OCI-M1 (cell line): Measurements from ENCODE around the gene DNAL4.

Experiments used
- DNase-seq: peaks from one replicate; lab custom pipeline; 2025; lab: John Stamatoyannopoulos, UW

The DNAL4 gene

DNA sequence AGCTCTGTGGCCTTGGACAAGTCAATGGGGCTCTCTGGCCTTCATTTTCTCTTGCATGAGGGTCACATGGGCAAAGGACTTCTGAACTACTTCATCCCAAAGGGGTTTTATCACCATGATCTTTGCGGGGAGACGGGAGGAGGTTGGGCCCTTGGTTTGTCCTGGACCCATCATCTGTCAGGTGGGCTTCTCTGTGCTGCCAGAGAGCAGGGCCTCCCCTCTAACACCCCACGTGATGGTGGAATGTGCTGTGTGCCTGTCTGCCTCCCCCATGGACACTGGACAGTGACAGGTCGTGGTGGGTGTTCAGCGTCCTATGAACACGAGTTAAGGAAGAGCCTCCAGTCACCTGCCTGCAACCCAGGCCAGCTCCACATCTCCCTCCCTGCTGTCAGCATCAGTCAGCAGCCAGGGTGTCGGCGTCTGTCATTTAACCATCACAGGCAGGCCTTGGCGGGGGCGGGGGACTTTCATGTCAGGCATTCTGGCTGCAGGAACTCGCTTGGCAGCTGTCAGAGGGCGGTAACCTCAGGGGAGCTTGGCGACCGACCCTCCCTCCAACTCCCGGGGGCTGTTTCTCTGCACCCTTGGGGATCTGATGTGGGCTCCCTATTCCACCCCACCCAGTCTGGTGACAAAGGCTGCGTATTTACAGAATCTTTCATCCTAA lies 35.5 kb downstream of the DNAL4 start:
- DNase-seq, result no peak

GRCh38 chr22:38757464-38757757 lies 36.5 kb downstream of the DNAL4 start:
- DNase-seq, result no peak

DNA sequence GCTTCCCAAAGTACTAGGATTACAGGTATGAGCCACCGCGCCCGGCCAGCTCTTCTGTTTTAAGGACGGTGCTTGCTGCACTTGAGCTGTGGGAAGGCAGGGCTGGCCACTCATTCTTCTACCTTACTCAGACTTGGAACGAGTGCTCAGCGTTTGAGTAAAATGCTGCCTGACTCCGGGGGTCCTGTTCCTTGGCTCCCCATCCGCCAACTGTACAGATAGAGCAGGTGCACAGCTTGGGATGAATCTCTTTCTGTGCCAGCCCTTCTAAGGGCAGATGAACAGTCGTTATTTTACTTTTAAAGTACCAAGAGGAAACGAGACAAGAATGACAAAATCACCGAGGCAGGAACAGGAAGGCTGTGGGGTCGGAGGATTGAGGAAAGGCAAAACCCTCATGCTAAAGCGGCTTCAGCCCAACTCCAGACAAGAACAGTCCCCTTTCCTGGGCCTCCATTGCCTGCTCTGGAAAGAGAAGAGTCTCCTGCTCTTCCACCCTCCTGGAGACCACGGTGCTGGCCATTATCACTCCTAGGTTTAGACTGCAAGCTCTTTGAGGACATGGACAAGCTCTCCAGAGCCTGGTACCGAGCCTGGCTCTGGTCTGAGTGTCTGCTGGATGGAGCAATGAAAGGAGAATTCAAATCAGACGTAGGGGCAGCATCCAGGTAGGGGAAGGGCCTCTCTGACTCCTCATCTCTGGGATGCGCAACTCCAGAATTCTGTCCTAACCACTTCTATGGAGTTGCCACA lies 37.1 kb downstream of the DNAL4 start:
- DNase-seq, result no peak

DNA sequence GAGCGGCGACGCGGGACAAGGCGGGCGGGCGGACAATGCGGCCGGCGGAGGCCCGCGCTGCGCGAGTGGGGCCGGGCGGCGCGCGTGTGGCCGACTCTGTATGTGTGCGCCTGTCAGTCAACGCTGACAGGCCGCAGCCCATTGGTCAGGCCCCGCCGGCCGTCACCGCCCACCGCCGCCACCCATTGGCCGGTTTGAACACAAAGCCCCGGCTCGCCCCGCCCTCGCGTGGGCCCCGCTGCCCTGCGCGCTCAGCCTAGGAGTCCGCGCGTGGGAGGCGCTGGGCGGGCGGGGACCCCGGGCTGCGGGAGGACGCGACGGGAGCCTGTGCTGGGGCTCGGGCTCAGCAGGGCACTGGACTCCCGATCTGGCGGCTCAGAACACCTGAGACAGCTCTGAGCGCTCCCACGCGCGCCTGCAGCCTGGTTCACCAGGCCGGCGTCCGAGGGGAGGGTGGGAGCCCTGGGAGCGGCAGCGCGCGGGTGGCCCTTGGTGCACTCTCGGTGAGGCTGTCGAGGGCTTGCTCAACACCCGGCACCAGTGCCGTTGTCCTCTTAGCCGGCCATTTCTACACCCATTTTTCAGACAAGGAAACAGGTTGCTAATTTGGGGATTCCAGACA lies 37.9 kb downstream of the DNAL4 start, which contains the start of gene SUN2:
Gene SUN2, minus strand, starts transcription at position 88 of the 622 bp plus-strand sequence. CDS start 3,370 bp downstream, outside the sequence.
- DNase-seq, result peak; percentile 91

- peak; percentile 78 for DNase-seq
Measured at GRCh38 chr22:38755155-38755910, 38.6 kb downstream of the DNAL4 start.

DNA sequence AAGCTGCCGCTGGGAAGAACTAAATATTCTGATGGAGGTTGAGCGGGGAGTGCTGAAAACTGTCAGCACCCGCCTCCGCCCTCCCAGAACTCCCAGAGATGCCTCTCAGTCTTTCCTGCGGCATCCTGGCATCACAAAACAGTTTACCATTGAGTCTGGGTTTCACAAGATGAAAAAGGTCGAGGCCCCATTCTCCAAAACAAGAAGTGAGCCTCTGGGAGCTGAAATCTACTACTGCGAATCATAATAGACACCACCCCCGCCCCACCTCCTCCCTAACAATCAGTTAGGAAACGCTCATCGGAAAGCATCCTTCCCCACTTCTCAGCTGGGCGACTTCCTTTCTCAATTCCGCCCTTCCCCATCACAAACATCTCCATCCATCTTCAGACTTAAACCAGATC lies 39.2 kb downstream of the DNAL4 start:
- DNase-seq, result peak; percentile 41

DNA sequence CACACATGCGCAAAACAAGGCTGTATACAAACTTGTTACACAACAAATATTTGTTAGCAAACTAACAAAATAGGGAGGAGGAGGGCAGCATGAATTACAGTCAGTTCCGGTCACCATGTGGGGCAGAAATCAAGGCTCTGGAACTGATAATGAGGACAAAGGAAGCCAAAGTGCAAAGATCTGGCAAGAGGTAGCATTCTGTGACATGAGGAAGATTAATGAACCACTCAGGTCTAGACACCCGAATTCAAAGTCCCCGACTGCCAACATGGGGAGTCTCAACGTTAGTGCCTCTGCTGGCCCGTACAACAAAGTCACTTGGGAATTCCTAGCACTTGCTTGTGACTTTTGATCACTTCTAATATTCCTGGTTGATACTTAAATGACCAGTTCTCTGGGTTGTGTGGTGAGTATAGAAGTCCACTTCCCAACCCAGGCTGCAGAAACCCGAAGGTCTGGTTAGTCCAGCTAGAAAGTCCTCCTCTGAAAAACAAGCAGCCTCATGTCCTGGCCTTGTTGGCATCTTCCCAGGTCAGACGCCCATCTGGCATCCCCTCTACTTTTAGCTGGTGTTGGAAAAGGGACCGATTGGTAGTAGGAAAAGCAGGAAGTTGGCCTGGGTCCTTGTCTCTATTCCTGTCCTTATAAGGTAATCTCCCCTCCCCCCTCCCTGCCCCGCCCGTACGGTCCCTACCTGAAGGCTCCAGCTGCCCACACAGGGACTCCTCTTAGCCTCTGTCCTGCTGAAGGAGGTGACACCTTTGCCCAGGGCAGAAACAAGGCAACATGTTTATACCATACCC lies 39.8 kb downstream of the DNAL4 start:
- no peak for DNase-seq

DNA sequence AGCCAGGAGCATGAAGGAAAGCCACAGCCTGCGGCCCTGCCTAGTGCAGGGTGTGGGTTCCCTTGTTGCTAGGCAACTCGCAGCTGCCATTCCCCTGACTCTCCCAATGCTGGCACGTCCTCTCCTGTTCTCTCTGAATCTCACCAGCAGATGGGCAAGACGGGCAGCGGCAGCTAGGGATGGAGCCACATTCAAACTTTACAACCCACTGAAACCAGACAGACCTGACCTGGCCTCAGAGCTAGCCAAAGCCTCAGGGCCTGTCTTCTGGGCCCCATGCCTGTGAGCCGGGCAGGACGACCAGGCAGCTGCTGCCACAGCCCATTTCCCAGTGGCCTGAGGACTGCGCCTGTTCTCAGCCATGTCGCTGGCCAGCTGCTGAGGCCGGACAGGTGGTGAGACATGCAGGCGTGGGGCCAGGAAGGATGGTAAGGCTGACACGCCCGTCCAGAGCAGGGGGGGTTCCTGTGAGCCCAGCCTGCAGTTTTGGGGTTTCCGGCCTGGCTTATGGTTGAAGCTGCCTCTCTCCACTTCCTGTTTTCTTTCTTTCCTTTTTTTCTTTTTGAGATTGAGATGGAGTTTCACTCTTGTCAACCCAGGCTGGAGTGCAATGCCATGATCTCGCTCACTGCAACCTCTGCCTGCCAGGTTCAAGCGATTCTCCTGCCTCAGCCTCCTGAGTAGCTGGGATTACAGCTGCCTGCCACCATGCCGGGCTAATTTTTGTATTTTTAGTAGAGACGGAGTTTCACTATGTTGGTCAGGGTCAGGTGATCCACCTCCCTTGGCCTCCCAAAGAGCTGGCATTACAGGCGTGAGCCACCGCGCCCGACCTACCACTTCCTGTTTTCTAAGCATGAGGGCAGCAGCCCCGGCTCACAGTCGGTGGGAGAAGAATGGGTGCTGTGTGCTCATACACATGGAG lies 42.3 kb downstream of the DNAL4 start:
- DNase-seq, result no peak

DNA sequence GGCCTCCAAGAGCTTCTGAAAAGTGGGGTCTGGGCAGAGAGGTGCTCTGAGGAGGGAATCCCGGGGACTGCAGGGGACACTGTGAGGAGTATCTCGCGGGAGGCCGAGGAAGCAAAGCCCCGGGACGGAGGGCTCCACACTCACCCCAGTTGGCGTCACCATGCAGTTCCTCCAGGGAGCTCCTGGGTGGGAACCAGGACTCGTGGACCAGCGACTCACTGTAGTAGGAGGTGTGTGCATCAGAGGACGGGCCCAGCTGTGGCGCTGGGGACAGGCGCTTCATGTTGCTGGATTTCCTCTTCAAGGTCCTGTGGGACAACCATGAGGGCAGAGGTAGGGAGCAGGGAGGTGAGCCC lies 42.9 kb downstream of the DNAL4 start:
- no peak for DNase-seq

DNA sequence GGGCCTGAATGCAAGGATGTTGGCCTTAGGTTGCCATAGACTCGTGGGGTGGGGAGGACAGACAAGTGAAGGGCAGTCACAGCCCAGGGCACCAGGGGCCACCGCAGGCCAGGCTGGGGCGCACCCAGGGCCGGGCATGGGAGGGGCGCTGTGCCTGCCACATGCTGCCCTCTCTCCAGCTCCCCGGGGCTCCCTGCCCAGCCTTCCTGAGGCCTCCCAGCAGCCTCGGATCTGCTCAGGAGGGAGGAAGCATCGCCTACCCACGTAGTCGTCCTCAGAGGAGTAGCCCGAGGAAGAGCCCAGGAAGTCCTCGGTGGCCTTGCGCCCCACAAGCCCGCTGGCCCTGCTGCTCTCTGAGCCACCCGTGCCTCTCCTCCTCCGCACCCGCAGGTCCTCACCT lies 43.3 kb downstream of the DNAL4 start:
- no peak for DNase-seq

DNA sequence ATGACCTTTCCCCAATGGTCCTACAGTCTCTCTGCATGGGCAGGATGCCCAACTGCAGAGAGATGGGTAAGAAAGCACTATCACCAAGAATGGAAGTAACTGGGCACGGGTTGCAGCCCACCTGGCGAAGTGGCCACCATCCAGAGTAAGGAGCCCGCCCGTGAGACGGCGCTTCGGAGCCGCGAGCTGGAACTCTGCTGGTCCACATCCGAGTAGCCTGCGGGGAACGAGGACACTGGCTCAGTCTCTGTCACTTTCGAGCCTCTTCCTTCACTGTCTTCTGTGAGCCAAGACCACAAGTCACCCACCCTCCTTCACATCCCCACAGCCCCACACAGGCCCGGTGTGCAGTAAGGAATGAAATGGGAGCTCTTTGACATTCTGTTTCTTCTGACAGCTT lies 43.8 kb downstream of the DNAL4 start:
- DNase-seq, result no peak

DNA sequence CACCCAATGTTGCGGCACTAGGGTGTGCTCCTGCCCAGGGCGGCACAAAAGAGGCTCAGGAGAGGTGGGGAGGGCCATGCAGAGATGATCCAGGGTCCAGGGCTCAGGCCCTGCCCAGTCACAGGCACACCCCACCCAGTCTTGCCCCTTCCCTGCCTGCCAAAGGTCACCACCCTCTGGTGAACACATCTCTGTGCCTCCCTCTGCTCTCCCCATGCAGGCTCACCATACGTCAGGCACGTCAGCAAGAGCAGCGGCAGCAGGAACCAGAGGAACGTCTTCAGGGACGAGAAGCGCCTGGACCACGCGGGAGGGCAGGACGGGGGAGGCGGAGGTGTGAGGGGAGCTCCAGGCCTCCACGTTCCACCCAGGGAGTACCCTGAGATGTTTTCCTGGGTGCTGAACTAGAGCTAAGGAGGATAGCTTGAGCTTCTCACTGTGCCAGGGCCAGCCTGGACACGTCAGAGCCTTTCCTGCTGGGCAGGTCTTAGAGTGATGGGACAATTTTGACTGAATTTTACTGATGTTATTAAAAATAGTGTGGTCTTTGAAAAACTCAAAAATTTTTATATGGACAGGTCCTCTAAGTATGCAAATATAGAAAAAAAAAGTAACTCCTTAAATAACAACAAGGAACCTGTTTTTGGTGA lies 45.3 kb downstream of the DNAL4 start:
- no peak for DNase-seq

- DNase-seq, result no peak
Measured at GRCh38 chr22:38745676-38746460, 48.1 kb downstream of the DNAL4 start.

DNA sequence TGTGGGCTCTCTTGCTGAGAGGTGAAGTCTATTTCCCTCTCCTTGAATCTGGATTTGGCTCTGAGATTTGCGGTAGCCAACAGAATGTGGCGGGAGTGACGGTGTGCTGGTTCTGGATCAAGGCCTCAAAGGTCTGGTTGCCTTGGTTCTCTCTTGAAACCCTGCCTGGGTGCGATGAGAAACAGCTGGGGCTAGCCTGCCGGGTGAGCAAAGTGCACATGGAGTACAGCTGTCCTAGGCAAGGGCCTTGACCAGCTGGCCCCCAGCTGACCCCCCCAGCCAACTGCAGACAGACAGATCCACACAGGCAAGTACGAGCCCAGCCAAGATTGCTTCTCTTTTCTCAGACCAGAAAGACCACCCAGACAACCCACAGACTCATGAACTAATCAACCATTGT lies 49.0 kb downstream of the DNAL4 start:
- no peak for DNase-seq

DNA sequence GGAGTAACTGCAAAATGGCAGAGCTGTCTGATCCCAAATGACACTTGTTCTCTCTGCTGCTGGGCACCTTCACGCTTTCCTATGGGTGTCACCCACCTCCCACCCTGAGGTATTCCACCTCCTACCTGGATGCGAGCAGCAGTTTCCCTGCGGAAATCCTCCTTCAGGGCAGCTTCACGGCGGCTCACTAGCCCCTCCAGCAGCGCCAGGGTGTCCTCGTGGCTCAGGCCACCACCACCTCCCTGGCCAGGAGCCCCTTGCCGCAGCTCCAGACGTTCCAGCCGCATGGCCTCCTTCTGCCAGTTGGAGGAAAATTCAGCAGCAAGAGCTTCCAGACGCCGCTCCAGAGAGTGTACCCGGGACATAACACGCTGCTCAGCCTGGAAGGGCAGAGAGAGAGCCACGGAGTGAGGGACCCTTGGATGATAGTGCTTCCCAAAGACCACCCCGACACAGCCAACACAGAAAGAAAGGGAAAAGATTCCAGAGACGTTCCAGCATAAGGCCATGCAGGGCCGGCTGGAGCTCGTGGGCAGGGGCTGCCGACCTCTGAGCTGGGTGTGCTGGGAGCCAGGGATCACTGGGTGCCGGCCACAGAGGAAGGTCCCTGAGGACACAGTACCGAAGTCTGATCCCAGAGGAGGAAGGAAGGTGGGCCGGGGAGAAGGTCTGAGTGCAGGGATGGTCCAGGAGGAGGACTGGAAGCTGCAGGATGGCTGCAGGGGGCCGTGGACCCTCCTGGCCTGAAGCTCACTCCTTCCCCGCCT lies 51.6 kb downstream of the DNAL4 start:
- no peak for DNase-seq

DNA sequence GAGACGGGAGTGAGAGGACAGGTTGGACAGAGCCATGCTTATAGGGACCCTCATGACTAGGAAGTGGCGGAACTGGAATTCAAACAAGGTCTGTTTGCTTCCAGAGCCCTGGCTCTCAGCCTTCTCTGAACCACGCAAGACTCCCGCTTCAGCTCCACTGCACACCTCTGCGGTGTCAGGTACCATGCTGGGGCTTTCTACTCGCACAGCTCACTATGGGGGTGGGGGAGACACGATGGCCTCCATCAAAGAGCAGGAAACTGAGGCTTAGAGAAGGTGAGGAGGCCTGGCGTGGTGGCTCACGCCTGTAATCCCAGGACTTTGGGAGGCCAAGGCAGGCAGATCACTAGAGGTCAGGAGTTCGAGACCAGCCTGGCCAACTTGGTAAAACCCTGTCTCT lies 52.4 kb downstream of the DNAL4 start:
- DNase-seq, result no peak

- no peak for DNase-seq
Measured at GRCh38 chr22:38741166-38741565, 52.8 kb downstream of the DNAL4 start.

DNA sequence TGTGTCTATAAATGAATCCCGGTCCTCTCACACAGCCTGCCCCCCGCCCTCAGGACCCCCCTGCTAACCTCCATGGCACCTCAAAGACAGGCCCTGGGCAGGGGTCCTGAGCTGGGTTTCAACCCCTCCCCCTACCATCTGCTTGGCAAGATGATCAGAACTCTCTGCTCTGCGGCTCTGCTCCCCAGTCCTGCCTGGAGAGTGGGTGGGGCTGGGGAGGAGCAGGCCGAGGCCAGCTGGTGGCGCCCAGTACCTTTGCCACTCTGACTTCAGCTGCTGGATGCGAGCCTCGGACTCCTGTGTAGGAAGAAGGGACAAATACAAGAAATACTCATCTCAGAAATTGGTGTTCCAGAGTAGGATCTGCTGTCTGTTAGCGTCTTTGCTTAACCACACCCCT lies 53.2 kb downstream of the DNAL4 start:
- DNase-seq, result no peak
